ENCODE measurements around the gene RCC1.
"Not testable (repeated sequence)": the region's sequence is repeated elsewhere in the genome, so short reads cannot be mapped to it uniquely, and the experiment has no call there.

RCC1 gene

DNA sequence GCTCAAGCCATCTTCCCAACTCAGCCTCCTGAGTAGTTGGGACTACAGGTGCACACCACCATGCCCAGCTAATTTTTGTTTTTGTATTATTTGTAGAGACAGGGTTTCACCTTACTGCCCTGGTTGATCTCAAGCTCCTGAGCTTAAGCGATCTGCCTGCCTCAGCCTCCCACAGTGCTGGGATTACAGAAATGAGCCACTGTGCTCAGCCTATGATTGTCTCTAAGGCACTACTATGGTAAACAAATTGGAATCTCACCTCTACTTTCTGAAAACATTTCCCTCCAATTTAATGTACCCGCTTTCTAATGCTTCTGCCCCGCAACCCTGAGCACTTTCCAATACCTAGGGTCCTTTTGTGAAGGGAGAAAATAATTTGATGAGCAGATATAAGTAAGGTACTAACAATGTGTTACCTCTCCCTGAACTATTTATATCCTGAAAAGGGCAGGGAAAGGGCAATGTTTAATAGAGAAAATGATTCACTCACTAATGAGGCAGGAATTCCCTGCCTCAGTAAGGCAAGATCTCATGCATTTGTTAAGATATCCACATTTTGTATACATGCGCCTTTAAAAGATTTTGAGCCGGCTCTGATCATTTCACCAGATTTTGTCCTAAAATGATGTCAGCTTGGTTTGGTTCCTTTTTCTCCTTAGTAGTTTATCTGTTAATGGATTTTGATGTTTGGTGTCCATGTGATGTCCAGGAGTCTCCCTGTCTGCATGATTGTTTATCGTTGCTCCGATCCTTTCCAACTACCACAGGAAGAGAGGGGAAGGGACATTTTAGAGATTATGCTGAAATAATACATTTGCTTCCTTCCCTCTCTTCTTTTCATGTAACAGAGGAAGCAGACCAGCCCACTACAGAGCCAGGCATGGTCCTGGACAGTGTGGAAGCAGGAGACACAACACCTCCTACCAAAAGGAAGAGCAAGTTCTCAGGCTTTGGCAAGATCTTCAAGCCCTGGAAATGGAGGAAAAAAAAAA is 47.3 kb upstream of the RCC1 start:
- no peaks in the 10 kb centered on the region for H3K9me2 ChIP-seq (replicated peaks; ENCODE audit: control insufficient read depth, low read length)
- no peak for TF ChIP-seq EZH2phosphoT487 (IDR thresholded peaks at IDR 0.05; ENCODE audit: borderline replicate concordance, low read length)
- TF ChIP-seq, protein P1, sequence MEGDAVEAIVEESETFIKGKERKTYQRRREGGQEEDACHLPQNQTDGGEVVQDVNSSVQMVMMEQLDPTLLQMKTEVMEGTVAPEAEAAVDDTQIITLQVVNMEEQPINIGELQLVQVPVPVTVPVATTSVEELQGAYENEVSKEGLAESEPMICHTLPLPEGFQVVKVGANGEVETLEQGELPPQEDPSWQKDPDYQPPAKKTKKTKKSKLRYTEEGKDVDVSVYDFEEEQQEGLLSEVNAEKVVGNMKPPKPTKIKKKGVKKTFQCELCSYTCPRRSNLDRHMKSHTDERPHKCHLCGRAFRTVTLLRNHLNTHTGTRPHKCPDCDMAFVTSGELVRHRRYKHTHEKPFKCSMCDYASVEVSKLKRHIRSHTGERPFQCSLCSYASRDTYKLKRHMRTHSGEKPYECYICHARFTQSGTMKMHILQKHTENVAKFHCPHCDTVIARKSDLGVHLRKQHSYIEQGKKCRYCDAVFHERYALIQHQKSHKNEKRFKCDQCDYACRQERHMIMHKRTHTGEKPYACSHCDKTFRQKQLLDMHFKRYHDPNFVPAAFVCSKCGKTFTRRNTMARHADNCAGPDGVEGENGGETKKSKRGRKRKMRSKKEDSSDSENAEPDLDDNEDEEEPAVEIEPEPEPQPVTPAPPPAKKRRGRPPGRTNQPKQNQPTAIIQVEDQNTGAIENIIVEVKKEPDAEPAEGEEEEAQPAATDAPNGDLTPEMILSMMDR (IDR thresholded peaks at IDR 0.05; ENCODE audit: low read depth, low read length, poor library complexity, severe bottlenecking), result no peak
- H4K20me1 ChIP-seq (ENCODE audit: control insufficient read depth, insufficient read depth, low read depth, low read length), result no peaks in the 10 kb centered on the region
- no peaks in the 10 kb centered on the region for H3K27me3 ChIP-seq (ENCODE audit: control insufficient read depth, low read length)
- H3F3A ChIP-seq (ENCODE audit: control insufficient read depth, insufficient read depth), result 0 out of 2 replicates have a peak, but pooled peaks cover 5% of the 10 kb centered on the region
- no peak overlapping the region for H3K4me3 ChIP-seq (ENCODE audit: low read length)
- H3K4me2 ChIP-seq (ENCODE audit: low read length), result no peak overlapping the region
- H3K27ac ChIP-seq (ENCODE audit: low read depth, low read length), result no peak overlapping the region
- H3K79me2 ChIP-seq (ENCODE audit: control insufficient read depth, low read length), result no peaks in the 10 kb centered on the region
- H3K9me3 ChIP-seq (ENCODE audit: control insufficient read depth, insufficient read depth, low read length), result no peaks in the 10 kb centered on the region
- peaks cover 11% of the 10 kb centered on the region for H3K4me1 ChIP-seq (ENCODE audit: control insufficient read depth, low read length)
- H3K36me3 ChIP-seq (ENCODE audit: control insufficient read depth, low read length), result peaks cover 8% of the 10 kb centered on the region; the same call in 1 of the 2 replicates

DNA sequence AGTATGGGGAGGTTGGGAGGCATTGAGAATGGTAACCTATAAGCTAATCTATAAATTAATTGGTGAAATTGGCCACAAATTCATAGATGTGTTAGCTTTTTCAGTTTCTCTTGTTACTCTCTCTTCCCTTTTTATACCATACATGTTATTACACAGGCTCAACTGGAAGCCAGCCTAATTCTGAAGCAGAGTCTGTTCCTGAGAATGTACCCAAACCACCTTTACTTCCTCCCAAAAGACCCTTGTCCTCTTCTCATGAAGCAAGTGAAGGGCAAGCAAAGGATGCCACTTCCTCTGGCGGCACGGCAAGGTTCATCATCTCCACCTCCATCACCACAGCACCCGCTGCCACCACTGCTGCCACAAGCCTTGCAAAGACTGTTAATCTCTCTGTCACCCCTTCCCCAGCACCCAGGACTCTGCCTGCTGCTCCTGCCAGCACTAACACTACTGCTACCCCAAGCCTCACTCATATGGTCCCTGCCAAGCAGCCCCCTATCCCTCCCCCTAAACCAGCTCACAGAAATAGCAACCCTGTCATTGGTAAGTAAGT is 39.5 kb upstream of the RCC1 start:
- no peaks in the 10 kb centered on the region for H3K9me3 ChIP-seq (ENCODE audit: control insufficient read depth, insufficient read depth, low read length)
- TF ChIP-seq, protein P1 (IDR thresholded peaks at IDR 0.05; ENCODE audit: low read depth, low read length, poor library complexity, severe bottlenecking), result no peak
- no peak for TF ChIP-seq EZH2phosphoT487 (IDR thresholded peaks at IDR 0.05; ENCODE audit: borderline replicate concordance, low read length)
- no peak overlapping the region for H3K4me3 ChIP-seq (ENCODE audit: low read length)
- H3K4me1 ChIP-seq (ENCODE audit: control insufficient read depth, low read length), result no peaks in the 10 kb centered on the region
- no peak overlapping the region for H3K27ac ChIP-seq (ENCODE audit: low read depth, low read length)
- H3K27me3 ChIP-seq (ENCODE audit: control insufficient read depth, low read length), result no peaks in the 10 kb centered on the region
- H3K36me3 ChIP-seq (ENCODE audit: control insufficient read depth, low read length), result peaks cover 16% of the 10 kb centered on the region
- no peaks in the 10 kb centered on the region for H3K79me2 ChIP-seq (ENCODE audit: control insufficient read depth, low read length)
- no peaks in the 10 kb centered on the region for H3K9me2 ChIP-seq (replicated peaks; ENCODE audit: control insufficient read depth, low read length)
- no peaks in the 10 kb centered on the region for H4K20me1 ChIP-seq (ENCODE audit: control insufficient read depth, insufficient read depth, low read depth, low read length)
- no peak overlapping the region for H3K4me2 ChIP-seq (ENCODE audit: low read length)
- H3F3A ChIP-seq (ENCODE audit: control insufficient read depth, insufficient read depth), result 0 out of 2 replicates have a peak, but pooled peaks cover 1% of the 10 kb centered on the region

DNA sequence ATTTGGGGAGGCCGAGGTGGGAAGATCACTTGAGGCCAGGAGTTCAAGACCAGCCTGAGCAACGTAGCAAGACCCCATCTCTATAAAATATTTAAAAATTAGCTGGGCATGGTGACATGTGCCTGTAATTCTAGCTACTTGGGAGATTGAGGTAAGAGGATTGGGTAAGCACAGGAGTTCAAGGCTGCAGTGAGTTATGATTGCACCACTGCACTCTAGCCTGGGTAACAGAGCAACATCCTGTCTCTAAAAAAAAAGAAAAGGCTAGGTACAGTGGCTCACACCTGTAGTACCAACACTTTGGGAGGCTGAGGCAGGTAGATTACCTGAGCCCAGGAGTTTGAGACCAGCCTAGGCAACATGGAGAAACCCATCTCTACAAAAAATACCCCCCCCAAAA is 35.7 kb upstream of the RCC1 start:
- H3K79me2 ChIP-seq (ENCODE audit: control insufficient read depth, low read length), result no peaks in the 10 kb centered on the region
- H3K27me3 ChIP-seq (ENCODE audit: control insufficient read depth, low read length), result no peaks in the 10 kb centered on the region
- no peaks in the 10 kb centered on the region for H4K20me1 ChIP-seq (ENCODE audit: control insufficient read depth, insufficient read depth, low read depth, low read length)
- peaks cover 24% of the 10 kb centered on the region for H3K36me3 ChIP-seq (ENCODE audit: control insufficient read depth, low read length)
- no peaks in the 10 kb centered on the region for H3K4me1 ChIP-seq (ENCODE audit: control insufficient read depth, low read length)
- TF ChIP-seq, protein P1 (IDR thresholded peaks at IDR 0.05; ENCODE audit: low read depth, low read length, poor library complexity, severe bottlenecking), result no peak
- TF ChIP-seq EZH2phosphoT487 (IDR thresholded peaks at IDR 0.05; ENCODE audit: borderline replicate concordance, low read length), result no peak
- no peak overlapping the region for H3K27ac ChIP-seq (ENCODE audit: low read depth, low read length)
- no peak overlapping the region for H3K4me2 ChIP-seq (ENCODE audit: low read length)
- no peaks in the 10 kb centered on the region for H3K9me3 ChIP-seq (ENCODE audit: control insufficient read depth, insufficient read depth, low read length)
- no peaks in the 10 kb centered on the region for H3K9me2 ChIP-seq (replicated peaks; ENCODE audit: control insufficient read depth, low read length)
- no peak overlapping the region for H3K4me3 ChIP-seq (ENCODE audit: low read length)
- H3F3A ChIP-seq (ENCODE audit: control insufficient read depth, insufficient read depth), result 0 out of 2 replicates have a peak, but pooled peaks cover 4% of the 10 kb centered on the region

DNA sequence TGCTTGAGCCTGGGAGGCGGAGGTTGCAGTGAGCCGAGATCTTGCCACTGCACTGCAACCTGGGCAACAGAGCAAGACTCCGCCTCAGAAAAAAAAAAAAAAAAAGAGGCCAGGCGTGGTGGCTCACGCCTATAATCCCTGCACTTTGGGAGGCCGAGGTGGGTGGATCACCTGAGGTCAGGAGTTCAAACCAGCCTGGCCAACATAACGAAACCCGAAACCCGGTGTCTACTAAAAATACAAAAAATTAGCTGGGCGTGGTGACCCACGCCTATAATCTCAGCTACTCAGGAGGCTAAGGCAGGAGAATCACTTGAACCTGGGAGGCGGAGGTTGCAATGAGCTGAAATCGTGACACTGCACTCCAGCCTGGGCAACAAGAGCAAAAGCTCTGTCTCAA is 26.3 kb upstream of the RCC1 start:
- H3K36me3 ChIP-seq (ENCODE audit: control insufficient read depth, low read length), result peaks cover 29% of the 10 kb centered on the region
- H3K9me3 ChIP-seq (ENCODE audit: control insufficient read depth, insufficient read depth, low read length); H3K4me1 ChIP-seq (ENCODE audit: control insufficient read depth, low read length); H3F3A ChIP-seq (ENCODE audit: control insufficient read depth, insufficient read depth); H3K27ac ChIP-seq (ENCODE audit: low read depth, low read length); H3K27me3 ChIP-seq (ENCODE audit: control insufficient read depth, low read length); H3K4me2 ChIP-seq (ENCODE audit: low read length); H4K20me1 ChIP-seq (ENCODE audit: control insufficient read depth, insufficient read depth, low read depth, low read length); H3K4me3 ChIP-seq (ENCODE audit: low read length); H3K9me2 ChIP-seq (replicated peaks; ENCODE audit: control insufficient read depth, low read length); H3K79me2 ChIP-seq (ENCODE audit: control insufficient read depth, low read length): not testable (repeated sequence)

All from DOHH2 (cell line).